ENCODE data around the gene UEVLD.

Gene UEVLD

DNA sequence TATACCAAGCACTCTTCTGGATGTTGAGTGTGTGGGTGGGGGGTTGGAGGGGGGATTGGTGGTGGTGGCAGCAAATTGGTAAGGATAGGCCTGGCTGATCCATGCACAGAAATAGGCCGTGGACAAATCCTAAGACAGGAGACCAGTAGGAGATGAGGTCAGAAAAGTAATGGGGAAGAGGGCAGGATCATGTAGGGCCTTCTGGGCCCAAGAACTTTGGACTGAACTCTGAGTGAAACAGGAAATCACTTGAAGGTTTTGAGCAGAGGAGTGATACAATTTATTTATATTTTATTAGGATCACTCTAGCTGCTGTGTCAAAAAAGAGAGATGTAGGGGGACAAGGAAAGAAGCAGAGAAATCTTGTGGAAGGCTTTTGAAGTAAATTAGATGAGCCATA lies 90.5 kb downstream of the UEVLD start:
- Histone ChIP-seq H3K36me3 (ENCODE audit: control insufficient read depth in 2 of 2, insufficient read depth in 1 of 2, low read length in 2 of 2) (peaks cover 0 to 64% of the 10 kb centered on the region in 2 experiments; a peak in 2 of 3 replicates), H3K27ac (ENCODE audit: extremely low read depth, low read depth, low read length) (no peak overlapping the region), H3K4me3 (ENCODE audit: low read depth, low read length) (no peak overlapping the region), H3K4me1 (ENCODE audit: control insufficient read depth, insufficient read depth, low read length) (peaks cover 7% of the 10 kb centered on the region; the same call in 1 of the 2 replicates), H3K9me3 (ENCODE audit: control insufficient read depth, insufficient read depth, low read depth, low read length) (no peaks in the 10 kb centered on the region)
- CTCF ChIA-PET = no interaction called here
- TF ChIP-seq ZNF138 (tag by site-specific recombination; IDR thresholded peaks at IDR 0.05; ENCODE audit: borderline replicate concordance) = no peak
- TF ChIP-seq ZNF114 (tag by site-specific recombination; IDR thresholded peaks at IDR 0.05) = no peak
- TF ChIP-seq, protein P1, sequence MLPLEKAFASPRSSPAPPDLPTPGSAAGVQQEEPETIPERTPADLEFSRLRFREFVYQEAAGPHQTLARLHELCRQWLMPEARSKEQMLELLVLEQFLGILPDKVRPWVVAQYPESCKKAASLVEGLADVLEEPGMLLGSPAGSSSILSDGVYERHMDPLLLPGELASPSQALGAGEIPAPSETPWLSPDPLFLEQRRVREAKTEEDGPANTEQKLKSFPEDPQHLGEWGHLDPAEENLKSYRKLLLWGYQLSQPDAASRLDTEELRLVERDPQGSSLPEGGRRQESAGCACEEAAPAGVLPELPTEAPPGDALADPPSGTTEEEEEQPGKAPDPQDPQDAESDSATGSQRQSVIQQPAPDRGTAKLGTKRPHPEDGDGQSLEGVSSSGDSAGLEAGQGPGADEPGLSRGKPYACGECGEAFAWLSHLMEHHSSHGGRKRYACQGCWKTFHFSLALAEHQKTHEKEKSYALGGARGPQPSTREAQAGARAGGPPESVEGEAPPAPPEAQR (tag by site-specific recombination; IDR thresholded peaks at IDR 0.05) = no peak
- TF ChIP-seq FEZF1 (tag by site-specific recombination; IDR thresholded peaks at IDR 0.05) = no peak
- TF ChIP-seq, protein P2, sequence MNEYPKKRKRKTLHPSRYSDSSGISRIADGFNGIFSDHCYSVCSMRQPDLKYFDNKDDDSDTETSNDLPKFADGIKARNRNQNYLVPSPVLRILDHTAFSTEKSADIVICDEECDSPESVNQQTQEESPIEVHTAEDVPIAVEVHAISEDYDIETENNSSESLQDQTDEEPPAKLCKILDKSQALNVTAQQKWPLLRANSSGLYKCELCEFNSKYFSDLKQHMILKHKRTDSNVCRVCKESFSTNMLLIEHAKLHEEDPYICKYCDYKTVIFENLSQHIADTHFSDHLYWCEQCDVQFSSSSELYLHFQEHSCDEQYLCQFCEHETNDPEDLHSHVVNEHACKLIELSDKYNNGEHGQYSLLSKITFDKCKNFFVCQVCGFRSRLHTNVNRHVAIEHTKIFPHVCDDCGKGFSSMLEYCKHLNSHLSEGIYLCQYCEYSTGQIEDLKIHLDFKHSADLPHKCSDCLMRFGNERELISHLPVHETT (tag by site-specific recombination; IDR thresholded peaks at IDR 0.05) = no peak
- no peak for TF ChIP-seq ZNF23 (tag by site-specific recombination; IDR thresholded peaks at IDR 0.05; ENCODE audit: borderline replicate concordance)
- TF ChIP-seq ZNF585B (tag by site-specific recombination; IDR thresholded peaks at IDR 0.05) = no peak
- no peak for TF ChIP-seq ZNF529 (tag by site-specific recombination; IDR thresholded peaks at IDR 0.05; ENCODE audit: insufficient replicate concordance)
- TF ChIP-seq, protein P3, sequence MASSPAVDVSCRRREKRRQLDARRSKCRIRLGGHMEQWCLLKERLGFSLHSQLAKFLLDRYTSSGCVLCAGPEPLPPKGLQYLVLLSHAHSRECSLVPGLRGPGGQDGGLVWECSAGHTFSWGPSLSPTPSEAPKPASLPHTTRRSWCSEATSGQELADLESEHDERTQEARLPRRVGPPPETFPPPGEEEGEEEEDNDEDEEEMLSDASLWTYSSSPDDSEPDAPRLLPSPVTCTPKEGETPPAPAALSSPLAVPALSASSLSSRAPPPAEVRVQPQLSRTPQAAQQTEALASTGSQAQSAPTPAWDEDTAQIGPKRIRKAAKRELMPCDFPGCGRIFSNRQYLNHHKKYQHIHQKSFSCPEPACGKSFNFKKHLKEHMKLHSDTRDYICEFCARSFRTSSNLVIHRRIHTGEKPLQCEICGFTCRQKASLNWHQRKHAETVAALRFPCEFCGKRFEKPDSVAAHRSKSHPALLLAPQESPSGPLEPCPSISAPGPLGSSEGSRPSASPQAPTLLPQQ (tag by site-specific recombination; IDR thresholded peaks at IDR 0.05) = no peak
- TF ChIP-seq OVOL3 (tag by site-specific recombination; IDR thresholded peaks at IDR 0.05) = no peak
- TF ChIP-seq ZNF664 (tag by site-specific recombination; IDR thresholded peaks at IDR 0.05) = no peak
- no peak for TF ChIP-seq KLF16 (tag by site-specific recombination; IDR thresholded peaks at IDR 0.05)
- TF ChIP-seq HOXD13 (CRISPR knock-in tag; IDR thresholded peaks at IDR 0.05; ENCODE audit: borderline replicate concordance) = no peak
- TF ChIP-seq ZNF266 (tag by site-specific recombination; IDR thresholded peaks at IDR 0.05; ENCODE audit: low read depth) = no peak
- no peak for TF ChIP-seq MZF1 (tag by site-specific recombination; IDR thresholded peaks at IDR 0.05; ENCODE audit: borderline replicate concordance)
- TF ChIP-seq ZNF335 (tag by site-specific recombination; conservative IDR thresholded peaks at IDR 0.05) = no peak
- TF ChIP-seq ZBTB1 (tag by site-specific recombination; IDR thresholded peaks at IDR 0.05) = no peak
- POLR2A ChIA-PET = no interaction called here

DNA sequence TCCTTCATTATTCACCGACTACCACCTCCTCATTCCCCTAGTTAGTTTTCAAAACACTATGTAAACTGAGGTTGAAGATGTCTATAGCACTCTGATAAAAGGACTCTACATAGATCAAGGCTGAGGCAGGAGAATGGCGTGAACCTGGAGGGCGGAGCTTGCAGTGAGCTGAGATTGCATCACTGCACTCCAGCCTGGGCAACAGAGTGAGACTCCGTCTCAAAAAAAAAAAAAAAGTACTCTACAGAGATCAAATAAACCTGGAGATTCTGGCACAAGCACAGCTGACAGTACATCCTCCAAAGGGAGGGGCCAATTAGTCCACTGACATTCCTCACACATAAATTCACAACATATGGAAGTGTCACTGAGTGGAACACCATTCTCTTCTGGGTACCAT lies 92.8 kb downstream of the UEVLD start:
- POLR2A ChIA-PET = interaction anchor here (0.7 to 1.6 kb wide), 2 partner anchors 22 to 31 kb away, joined by 4 read pairs; partner anchors contain the start of gene TSG101
- H3K36me3 ChIP-seq (ENCODE audit: control insufficient read depth in 2 of 2, insufficient read depth in 1 of 2, low read length in 2 of 2) = peaks cover 0 to 51% of the 10 kb centered on the region in 2 experiments; a peak in 2 of 3 replicates
- no peak overlapping the region for H3K27ac ChIP-seq (ENCODE audit: extremely low read depth, low read depth, low read length)
- CTCF ChIA-PET = interaction anchor here (0.6 kb wide), 1 partner anchor 103 kb away, joined by 3 read pairs; no protein-coding TSS in a partner anchor
- 0 out of 2 replicates have a peak, but pooled peaks have one; percentile 35 for TF ChIP-seq ZNF121 (tag by site-specific recombination; IDR thresholded peaks at IDR 0.05)
- TF ChIP-seq ZBTB17 (tag by site-specific recombination; IDR thresholded peaks at IDR 0.05) = peak; percentile 34; the same call in 1 of the 2 replicates
- TF ChIP-seq ZNF404 (tag by site-specific recombination; IDR thresholded peaks at IDR 0.05) = no peak
- TF ChIP-seq, protein P4, sequence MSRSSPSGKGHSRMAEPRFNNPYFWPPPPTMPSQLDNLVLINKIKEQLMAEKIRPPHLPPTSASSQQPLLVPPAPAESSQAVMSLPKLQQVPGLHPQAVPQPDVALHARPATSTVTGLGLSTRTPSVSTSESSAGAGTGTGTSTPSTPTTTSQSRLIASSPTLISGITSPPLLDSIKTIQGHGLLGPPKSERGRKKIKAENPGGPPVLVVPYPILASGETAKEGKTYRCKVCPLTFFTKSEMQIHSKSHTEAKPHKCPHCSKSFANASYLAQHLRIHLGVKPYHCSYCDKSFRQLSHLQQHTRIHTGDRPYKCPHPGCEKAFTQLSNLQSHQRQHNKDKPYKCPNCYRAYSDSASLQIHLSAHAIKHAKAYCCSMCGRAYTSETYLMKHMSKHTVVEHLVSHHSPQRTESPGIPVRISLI (tag by site-specific recombination; IDR thresholded peaks at IDR 0.05) = peak; percentile 34; the same call in 1 of the 2 replicates
- H3K9me3 ChIP-seq (ENCODE audit: control insufficient read depth, insufficient read depth, low read depth, low read length) = no peaks in the 10 kb centered on the region
- peaks cover 8% of the 10 kb centered on the region; the same call in 1 of the 2 replicates for H3K4me1 ChIP-seq (ENCODE audit: control insufficient read depth, insufficient read depth, low read length)
- H3K4me3 ChIP-seq (ENCODE audit: low read depth, low read length) = no peak overlapping the region

Data from HEK293 (cell line).